NCI-H1105 (cell line): ENCODE measurements around the gene ZNF780B.
"Not testable (repeated sequence)": the region's sequence is repeated elsewhere in the genome, so short reads cannot be mapped to it uniquely, and the experiment has no call there.

Experiments used
- DNase-seq: peaks from one replicate; lab custom pipeline; 2025; lab: John Stamatoyannopoulos, UW

The ZNF780B gene

GRCh38 chr19:40038047-40038446 is 18.0 kb downstream of the ZNF780B start:
- not testable (repeated sequence) for DNase-seq

GRCh38 chr19:40035996-40036395 is 20.0 kb downstream of the ZNF780B start:
- DNase-seq = no peak

GRCh38 chr19:40033989-40034560 is 22.0 kb downstream of the ZNF780B start:
- no peak for DNase-seq

GRCh38 chr19:40026597-40026970 is 29.4 kb downstream of the ZNF780B start:
- DNase-seq = no peak

GRCh38 chr19:40025938-40026596 is 30.0 kb downstream of the ZNF780B start:
- DNase-seq = no peak

- DNase-seq = no peak
Measured at GRCh38 chr19:40023969-40024368, 32.1 kb downstream of the ZNF780B start.

GRCh38 chr19:40013991-40014390 is 42.0 kb downstream of the ZNF780B start:
- DNase-seq = no peak

- DNase-seq = no peak
Measured at GRCh38 chr19:40009674-40010073, 46.4 kb downstream of the ZNF780B start.

GRCh38 chr19:40006273-40006691 is 49.7 kb downstream of the ZNF780B start:
- DNase-seq = no peak

GRCh38 chr19:40005691-40006272 is 50.2 kb downstream of the ZNF780B start:
- DNase-seq = no peak

- no peak for DNase-seq
Measured at GRCh38 chr19:39998501-39998900, 57.5 kb downstream of the ZNF780B start.

- DNase-seq = no peak
Measured at GRCh38 chr19:39997638-39998216, 58.3 kb downstream of the ZNF780B start.

GRCh38 chr19:39996811-39997637 is 59.0 kb downstream of the ZNF780B start, which contains the start of gene ZNF546:
Gene ZNF546 (plus strand): TSS chr19:39997060. CDS start chr19:39998327, 1,267 bp downstream.
- DNase-seq = peak; percentile 76

GRCh38 chr19:39996218-39996810 is 59.7 kb downstream of the ZNF780B start:
- peak; percentile 9 for DNase-seq

- DNase-seq = no peak
Measured at GRCh38 chr19:39995794-39996193, 60.2 kb downstream of the ZNF780B start.

GRCh38 chr19:39994361-39994760 is 61.7 kb downstream of the ZNF780B start:
- DNase-seq = no peak

- no peak for DNase-seq
Measured at GRCh38 chr19:39993605-39994004, 62.4 kb downstream of the ZNF780B start.

GRCh38 chr19:39987596-39987995 is 68.4 kb downstream of the ZNF780B start:
- DNase-seq = no peak

GRCh38 chr19:39987167-39987566 is 68.9 kb downstream of the ZNF780B start:
- no peak for DNase-seq

- no peak for DNase-seq
Measured at GRCh38 chr19:39986643-39987042, 69.4 kb downstream of the ZNF780B start.

GRCh38 chr19:39983695-39984300 is 72.2 kb downstream of the ZNF780B start:
- DNase-seq = no peak
